Adrenal gland (tissue), 12 donors: Measurements from ENCODE around the gene SLC24A5. TPM values are rescaled to one million over a fixed set of nuclear protein-coding genes. Genes with fewer than 3 reads are reported as not detected.

Source experiments
- DNase-seq, 7 donors: peaks; one replicate each; pipeline ENCODE4 v3.0.0-alpha.2; 2019 to 2020
- H3K27ac ChIP-seq, 5 donors: fragments of 200-600 bp; sonication (generic) in 4 of 5; 1 replicate in 3 of 5; 2 replicates in 2 of 5; pipeline versions ENCODE4 v1.5.1 to v1.8.0; 2016 to 2020; ENCODE audit warnings: mild to moderate bottlenecking in 1 of 5
- H3K27me3 ChIP-seq: fragments of 200-600 bp; 2 replicates; pipeline ENCODE4 v1.8.0; 2021
- H3K36me3 ChIP-seq, 2 donors: fragments of 200-600 bp; replicated peaks in 1 of 2; 1 replicate in 1 of 2; 2 replicates in 1 of 2; pipeline versions ENCODE4 v1.5.1 to v1.8.0; 2018 to 2022
- H3K4me1 ChIP-seq, 2 donors: fragments of 200-600 bp; replicated peaks in 1 of 2; 1 replicate in 1 of 2; 2 replicates in 1 of 2; pipeline versions ENCODE4 v1.5.1 to v1.8.0; 2018 to 2021
- H3K4me3 ChIP-seq, 4 donors: fragments of 200-600 bp; sonication (generic) in 3 of 4; one replicate each; pipeline ENCODE4 v1.5.1; 2016 to 2018
- H3K9me3 ChIP-seq, 3 donors: fragments of 200-600 bp; sonication (generic) in 1 of 3; replicated peaks in 1 of 3; 1 replicate in 2 of 3; 2 replicates in 1 of 3; pipeline versions ENCODE4 v1.5.1 to v1.8.0; 2016 to 2021
- CTCF ChIP-seq, 6 experiments: fragments of 450-650 bp in 4 of 6; fragments of 200-600 bp in 2 of 6; sonication (generic) in 1 of 6; IDR thresholded peaks; 1 replicate in 5 of 6; 2 replicates in 1 of 6; pipeline versions ENCODE4 v1.5.1 to v1.8.0; 2016 to 2021; ENCODE audit warnings: antibody characterized with exemption in 6 of 6, mild to moderate bottlenecking in 2 of 6, moderate library complexity in 1 of 6
- POLR2A ChIP-seq, 2 donors: fragments of 450-650 bp; IDR thresholded peaks; one replicate each; pipeline ENCODE4 v1.6.1; 2017; ENCODE audit warnings: antibody characterized with exemption in 2 of 2, mild to moderate bottlenecking in 2 of 2, moderate library complexity in 1 of 2
- WGBS, 4 donors: extraction: QIAGEN DNeasy Blood & Tissue Kit in 2 of 4; methylation state at CpG; one replicate each; pipeline versions ENCODE4 v1.1.5 to v1.1.7; 2013 to 2017; 5-methylcytosine and 5-hydroxymethylcytosine counted together
- intact Hi-C, 2 donors: fragments of 100-400 bp; cut with DNase I; formaldehyde crosslinking; loops; one replicate each; pipeline versions ENCODE4 v1.14.1 to v1.15.0; 2022 to 2023
- polyA plus RNA-seq, 3 donors: library from polyadenylated mRNA; stranded (reverse); fragments of 200-250 nt in 2 of 3; fragments of 350-450 nt in 1 of 3; fragmentation: Illumina TruSeq in 1 of 3; extraction: RNeasy Lipid Tissue Mini Kit (QIAGEN cat#74804) in 1 of 3; gene quantifications; one replicate each; pipeline ENCODE4 v1.2.3, GENCODE V29; 2013 to 2014
- total RNA-seq, 9 donors: library from RNA; depleted of rRNA in 4 of 9; stranded (reverse); fragments of >200 nt in 4 of 9; fragments of 120-200 nt in 1 of 9; fragmentation: NEBNext Ultra II Directional in 1 of 9; extraction: Animal tissue kit (Norgen Biotek cat#: 25700) in 1 of 9; gene quantifications; one replicate each; pipeline versions ENCODE4 v1.1.0 to v1.2.4, GENCODE V29; 2013 to 2023
- donor health status: healthy with polysubstance abuse.
- donor health status: Bipolar disorder and iron deficiency.
- donor health status: DM: yes; HTN: yes; CAD: no.
- donor health status: DM: no; HTN: no; CAD: no.
- donor health status: DM: no; HTN: no; CAD: no.
- donor health status: DM: yes; HTN: yes; CAD: no.

SLC24A5 gene
- total and polyA plus RNA-seq, 12 donors = 0.34 TPM; not detected in 11

- Histone ChIP-seq H3K4me1 (no peaks in the 10 kb centered on the region), H3K36me3 (no peaks in the 10 kb centered on the region), H3K27ac (no peak overlapping the region), H3K9me3 (no peaks in the 10 kb centered on the region), H3K4me3 (no peak overlapping the region), H3K27me3 (peaks cover 3% of the 10 kb centered on the region)
- TF ChIP-seq CTCF (IDR thresholded peaks at IDR 0.05) = no peak
- no peak for TF ChIP-seq POLR2A (IDR thresholded peaks at IDR 0.05)
- no peak for DNase-seq
- intact Hi-C loops = no loop called here
- 50 to 72% (median 59%) methylated on average over 5 of the region's 5 CpGs for WGBS, 4 donors
Measured at GRCh38 chr15:48086576-48086975, 34.2 kb upstream of the SLC24A5 start.

GRCh38 chr15:48087844-48088243 is 32.9 kb upstream of the SLC24A5 start:
- Histone ChIP-seq H3K4me1 (no peaks in the 10 kb centered on the region), H3K36me3 (no peaks in the 10 kb centered on the region), H3K27me3 (peaks cover 3% of the 10 kb centered on the region), H3K27ac (no peak overlapping the region), H3K9me3 (no peaks in the 10 kb centered on the region), H3K4me3 (no peak overlapping the region)
- 85 to 90% (median 88%) methylated on average over 3 of the region's 3 CpGs for WGBS, 4 donors
- TF ChIP-seq POLR2A (IDR thresholded peaks at IDR 0.05) (no peak), CTCF (IDR thresholded peaks at IDR 0.05) (no peak)
- no peak for DNase-seq
- intact Hi-C loops = no loop called here

GRCh38 chr15:48089702-48090101 is 31.1 kb upstream of the SLC24A5 start:
- TF ChIP-seq POLR2A (IDR thresholded peaks at IDR 0.05) = no peak
- TF ChIP-seq CTCF (IDR thresholded peaks at IDR 0.05) = no peak
- no peak for DNase-seq
- no peaks in the 10 kb centered on the region for H3K36me3 ChIP-seq
- no peak overlapping the region for H3K4me3 ChIP-seq
- 69 to 82% (median 77%) methylated on average over 6 of the region's 6 CpGs for WGBS, 4 donors
- no peak overlapping the region for H3K27ac ChIP-seq
- intact Hi-C loops = no loop called here
- no peaks in the 10 kb centered on the region for H3K4me1 ChIP-seq
- H3K27me3 ChIP-seq = peaks cover 3% of the 10 kb centered on the region
- H3K9me3 ChIP-seq = no peaks in the 10 kb centered on the region

- H3K36me3 ChIP-seq = no peaks in the 10 kb centered on the region
- H3K4me1 ChIP-seq = no peaks in the 10 kb centered on the region
- H3K4me3 ChIP-seq = no peak overlapping the region
- DNase-seq = no peak
- no peak overlapping the region for H3K27ac ChIP-seq
- no peaks in the 10 kb centered on the region for H3K9me3 ChIP-seq
- 64 to 81% (median 68%) methylated on average over 2 of the region's 2 CpGs for WGBS, 4 donors
- no peak for TF ChIP-seq POLR2A (IDR thresholded peaks at IDR 0.05)
- no peak for TF ChIP-seq CTCF (IDR thresholded peaks at IDR 0.05)
- peaks cover 3% of the 10 kb centered on the region for H3K27me3 ChIP-seq
- intact Hi-C loops = no loop called here
Measured at GRCh38 chr15:48090115-48090514, 30.7 kb upstream of the SLC24A5 start.
